ENCODE results near the gene RAD17. TPM values are rescaled to one million over a fixed set of nuclear protein-coding genes. Genes with fewer than 3 reads are reported as not detected.

RAD17 gene
- total RNA-seq, 1 donor from 2014 or later, result 11.7 TPM

- DNase-seq (ENCODE audit: low read depth in 2 of 2), result no peak
These were observed 92.6 kb downstream of the RAD17 start for GRCh38 chr5:69462170-69462569.

Other genes starting within 250 kb of the RAD17 start
- gene CCNB1, start 202.7 kb upstream of the RAD17 start, total RNA-seq, result 37.0 and 115 TPM in 2 replicates
- 3.5 and 8.9 TPM in 2 replicates for gene CENPH, start 180.2 kb upstream of the RAD17 start, total RNA-seq
- 24.9 and 37.9 TPM in 2 replicates for gene CDK7, start 134.9 kb upstream of the RAD17 start, total RNA-seq
- 2.9 and 3.0 TPM in 2 replicates for gene CCDC125, start 37.0 kb upstream of the RAD17 start, total RNA-seq
- gene AK6, start 298 bp upstream of the RAD17 start, total RNA-seq, result 15.6 and 16.7 TPM in 2 replicates
- 63.3 and 78.7 TPM in 2 replicates for gene TAF9, start 298 bp upstream of the RAD17 start, total RNA-seq
- gene MARVELD2, start 45.3 kb downstream of the RAD17 start, total RNA-seq, result 0.90 and 1.6 TPM in 2 replicates
- gene OCLN, start 123.0 kb downstream of the RAD17 start, total RNA-seq, result 0.90 and 1.5 TPM in 2 replicates
- 15.8 and 25.3 TPM in 2 replicates for gene GTF2H2C, start 190.4 kb downstream of the RAD17 start, total RNA-seq

Data from dermis microvascular lymphatic vessel endothelial cell (primary cell).